GM19438 (cell line): ENCODE results near the gene MALRD1.

ENCODE experiments used
- ATAC-seq: cut with Tn5 transposase; IDR thresholded peaks from one replicate; pipeline ENCODE4 v1.9.1; 2021; ENCODE audit warnings: low read depth; ENCODE audit not compliant: unreplicated experiment

Gene MALRD1

DNA sequence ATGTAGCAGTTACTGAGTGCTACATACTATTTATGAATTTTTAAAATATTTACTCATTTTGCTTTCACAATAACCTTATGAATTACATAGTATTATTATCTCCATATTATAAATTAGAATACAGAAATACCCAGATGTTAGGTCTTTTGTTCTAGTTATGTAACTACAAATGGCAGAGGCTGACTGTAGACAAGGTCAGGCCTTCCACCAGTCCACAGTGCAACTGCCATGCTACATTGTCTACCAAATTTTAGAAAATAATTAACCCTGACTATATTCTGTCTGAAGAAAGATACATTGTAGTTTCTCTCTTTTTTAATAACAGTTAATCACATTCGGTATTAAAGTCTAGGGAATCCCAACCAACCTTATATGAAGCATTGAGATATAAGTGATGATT lies 280.9 kb downstream of the MALRD1 start:
- ATAC-seq: no peak

DNA sequence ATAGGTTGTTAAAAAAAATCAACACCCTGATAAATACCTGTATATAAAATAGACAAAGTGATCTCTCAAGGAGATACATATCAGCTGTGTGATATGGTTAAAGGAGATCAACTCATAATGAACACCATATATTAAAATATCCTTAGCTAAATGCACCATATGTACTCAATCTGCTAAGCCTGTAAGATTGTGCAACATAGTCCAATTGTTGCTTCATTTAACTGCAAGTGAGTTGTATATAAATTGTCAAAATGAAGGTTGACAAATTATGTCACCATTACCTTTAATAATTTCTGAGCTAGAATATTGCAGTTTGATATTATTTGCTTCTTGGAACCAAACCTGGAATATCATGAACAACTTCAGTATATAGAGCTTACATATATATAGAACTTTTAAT lies 283.7 kb downstream of the MALRD1 start:
- ATAC-seq: no peak

DNA sequence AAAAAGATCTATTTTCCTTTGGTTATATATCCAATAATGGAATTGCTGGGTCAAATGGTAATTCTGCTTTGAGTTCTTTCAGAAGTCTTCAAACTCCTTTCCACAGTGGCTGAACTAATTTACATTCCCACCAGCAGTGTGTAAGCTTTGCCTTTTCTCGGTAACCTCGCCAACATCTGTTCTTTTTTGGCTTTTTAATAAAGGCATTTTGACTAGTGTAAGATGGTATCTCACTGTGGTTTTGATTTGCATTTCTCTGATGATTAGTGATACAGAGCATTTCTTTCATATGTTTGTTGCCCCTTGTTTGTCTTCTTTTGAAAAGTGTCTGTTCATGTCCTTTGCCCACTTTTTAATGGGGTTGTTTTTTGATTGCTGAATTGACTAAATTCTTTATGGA lies 285.0 kb downstream of the MALRD1 start:
- ATAC-seq: no peak

DNA sequence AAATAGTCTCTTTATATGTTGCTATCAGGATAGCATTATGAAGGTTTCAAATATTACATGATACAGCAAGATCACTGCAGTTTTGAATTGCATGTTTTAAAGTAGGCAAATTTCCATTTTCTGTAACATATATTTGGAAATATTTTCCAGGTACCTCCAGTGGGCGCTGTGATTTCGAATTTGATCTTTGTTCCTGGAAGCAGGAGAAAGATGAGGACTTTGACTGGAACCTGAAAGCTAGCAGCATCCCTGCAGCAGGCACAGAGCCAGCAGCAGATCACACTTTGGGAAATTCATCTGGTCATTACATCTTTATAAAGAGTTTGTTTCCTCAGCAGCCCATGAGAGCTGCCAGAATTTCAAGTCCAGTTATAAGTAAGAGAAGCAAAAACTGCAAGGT lies 299.0 kb downstream of the MALRD1 start:
- ATAC-seq: no peak

DNA sequence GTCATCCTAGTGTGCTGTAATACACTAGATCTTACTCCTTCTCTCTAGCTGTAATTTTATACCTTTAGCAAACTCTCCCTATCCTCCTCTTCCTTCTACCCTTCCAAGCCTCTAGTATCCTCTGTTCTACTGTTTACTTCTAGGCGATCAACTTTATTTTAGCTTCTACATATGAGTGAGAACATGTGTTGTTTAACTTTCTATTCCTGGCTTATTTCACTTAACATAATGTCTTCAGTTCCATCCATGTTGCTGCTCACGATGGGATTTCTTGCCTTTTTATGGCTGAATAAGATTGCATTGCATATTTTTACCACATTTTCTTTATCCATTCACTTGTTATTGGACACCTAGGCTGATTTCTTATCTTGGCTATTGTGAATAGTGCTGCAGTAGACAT lies 318.6 kb downstream of the MALRD1 start:
- no peak for ATAC-seq

DNA sequence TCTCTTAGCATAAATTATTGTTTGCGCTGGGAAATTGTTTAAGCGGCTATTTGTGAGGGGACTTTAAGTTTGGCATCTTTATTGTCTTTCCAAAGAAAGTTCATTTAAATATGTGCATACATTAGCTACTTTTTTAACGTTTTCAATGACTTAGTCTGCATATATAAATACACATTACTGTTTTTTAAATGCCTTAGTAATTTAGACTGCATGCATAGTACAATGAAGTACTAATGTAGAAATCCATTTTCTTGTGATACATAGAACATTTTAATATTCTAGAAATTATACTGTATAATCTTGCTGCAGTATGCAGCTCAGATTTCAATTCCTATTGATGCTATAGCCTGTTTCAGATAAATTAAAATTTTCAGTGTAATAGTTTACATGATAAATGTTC lies 325.4 kb downstream of the MALRD1 start:
- ATAC-seq: no peak

DNA sequence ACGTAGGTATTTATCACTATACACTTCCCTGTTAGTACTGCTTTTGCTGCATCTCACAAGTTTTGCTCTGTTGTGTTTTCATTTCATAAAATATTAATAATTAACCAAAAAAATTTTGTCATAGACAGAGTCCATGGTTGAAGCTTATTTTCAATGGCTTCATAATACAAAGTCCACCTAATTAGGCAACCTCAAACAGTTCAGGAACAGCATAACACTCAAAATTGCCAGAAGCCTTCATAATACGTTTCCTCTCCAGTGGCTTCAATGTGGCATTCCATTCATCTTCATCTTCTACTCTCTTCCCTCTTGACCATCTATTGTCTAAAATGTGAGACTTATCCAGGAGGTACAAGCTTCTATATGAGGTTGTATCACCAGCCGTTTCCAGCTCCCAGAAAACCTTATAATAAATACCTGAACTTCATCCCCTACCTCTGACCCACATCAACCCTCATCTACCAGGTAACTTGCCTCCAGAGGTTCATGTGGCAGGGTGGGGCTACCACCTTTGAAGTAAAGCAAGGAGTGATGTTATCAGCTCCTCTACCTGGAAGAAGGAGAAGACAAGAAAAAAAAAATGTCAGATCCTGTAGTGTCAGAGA lies 337.3 kb downstream of the MALRD1 start:
- ATAC-seq: no peak

DNA sequence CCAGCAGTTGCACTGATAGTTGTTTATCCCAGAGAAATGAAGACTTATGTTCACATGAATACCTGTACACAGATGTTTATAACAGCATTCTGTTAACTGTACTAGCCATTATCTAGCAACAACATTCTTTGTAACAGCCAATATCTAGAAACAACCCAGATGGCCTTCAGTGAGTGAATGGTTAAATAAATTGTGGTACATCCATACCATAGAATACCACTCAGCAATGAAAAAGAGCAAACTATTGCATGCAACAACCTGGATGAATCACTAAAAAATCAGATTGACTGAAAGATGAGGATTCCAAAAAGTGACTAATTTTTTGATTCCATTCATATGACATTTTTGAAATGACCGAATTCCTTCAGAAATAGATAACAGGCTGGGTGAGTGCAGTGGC lies 360.3 kb downstream of the MALRD1 start:
- no peak for ATAC-seq

DNA sequence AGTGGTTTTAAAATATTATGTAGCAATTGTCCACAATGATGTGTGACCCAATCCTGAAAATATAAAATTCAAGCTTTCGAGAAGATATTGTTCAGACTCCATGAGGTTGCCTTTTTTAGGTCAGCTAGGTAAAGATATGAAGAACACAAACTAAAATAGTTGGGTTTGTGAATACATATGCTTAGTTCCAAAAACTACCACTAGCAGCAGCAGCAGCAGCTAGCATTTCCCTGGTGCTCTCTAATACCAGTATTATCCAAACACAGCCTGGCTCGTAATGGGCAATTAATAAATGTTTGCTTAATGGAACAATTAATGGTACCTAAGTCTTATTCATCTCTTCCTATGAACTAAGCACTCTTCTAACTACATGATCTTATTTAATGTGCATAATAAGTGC lies 362.5 kb downstream of the MALRD1 start:
- no peak for ATAC-seq

DNA sequence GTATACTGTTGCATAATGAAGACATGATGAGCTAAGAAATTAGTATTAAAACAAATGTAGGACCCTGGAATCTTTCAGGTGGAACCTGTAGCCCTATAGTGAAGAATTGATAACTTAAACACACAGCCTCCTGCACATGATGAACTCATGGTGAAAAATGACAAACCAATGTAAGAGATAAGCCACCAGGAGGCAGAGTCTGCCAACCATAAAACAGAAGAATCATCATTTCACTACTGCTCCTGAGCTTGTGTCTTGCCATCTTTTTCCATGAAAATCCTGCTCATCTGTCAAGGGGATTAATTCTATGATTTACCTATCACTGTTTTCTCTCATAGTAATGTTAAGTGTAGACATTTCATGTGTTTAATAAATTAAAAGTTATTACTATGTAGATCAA lies 363.9 kb downstream of the MALRD1 start:
- no peak for ATAC-seq

DNA sequence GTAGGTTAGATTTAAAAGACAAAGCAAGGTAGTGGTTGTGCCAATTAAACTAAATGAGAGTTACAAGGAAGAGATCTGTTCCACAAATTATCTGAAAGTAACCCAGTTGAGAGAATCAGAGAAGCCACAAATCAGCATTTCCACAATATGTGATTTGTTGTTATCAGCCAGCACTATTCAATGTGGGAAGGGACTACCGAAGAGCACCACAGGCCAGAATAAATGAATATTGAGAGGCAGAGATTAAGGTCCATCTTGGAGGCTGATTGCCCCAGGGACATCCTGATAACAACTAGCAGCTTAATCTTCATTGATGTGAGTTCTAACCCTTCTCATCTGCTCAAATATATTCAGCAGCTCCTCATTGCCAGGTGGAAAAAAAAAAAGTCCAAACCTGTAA lies 367.6 kb downstream of the MALRD1 start:
- no peak for ATAC-seq

DNA sequence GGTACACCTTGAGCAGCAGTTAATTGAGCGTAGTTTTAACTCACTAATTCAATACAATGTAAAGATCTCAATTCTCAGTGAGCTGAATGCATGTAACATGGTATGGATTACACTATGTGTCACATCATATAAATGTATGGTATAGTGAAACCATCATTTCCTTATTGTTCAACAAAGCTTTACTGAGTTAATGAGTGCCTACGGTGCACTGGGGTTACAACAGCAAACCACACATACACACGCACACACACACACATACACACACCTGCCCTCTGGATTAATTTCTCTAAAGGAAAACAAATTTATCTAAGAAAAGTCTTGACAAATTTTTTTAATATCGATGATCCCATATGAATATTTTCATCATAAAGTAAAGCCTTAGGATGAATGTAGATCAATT lies 369.1 kb downstream of the MALRD1 start:
- no peak for ATAC-seq

DNA sequence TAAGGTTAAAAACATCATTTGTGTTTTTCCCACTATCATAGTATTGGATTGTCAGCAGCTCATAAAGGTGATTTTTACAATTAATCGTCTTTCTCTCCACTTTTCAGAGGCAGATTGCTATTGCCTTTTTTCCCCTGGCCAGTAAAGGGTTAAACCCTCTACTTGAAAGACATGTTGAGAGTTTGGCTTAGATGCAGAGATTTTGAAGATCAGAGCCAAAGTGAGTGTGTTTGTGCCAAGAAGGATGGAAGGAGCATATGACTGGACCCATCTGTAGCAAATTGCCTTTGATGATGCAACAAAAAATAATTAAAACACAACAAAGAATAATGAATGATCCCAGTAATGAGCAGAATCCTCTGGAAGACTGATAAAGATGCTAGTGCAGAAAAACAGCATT lies 373.1 kb downstream of the MALRD1 start:
- no peak for ATAC-seq

DNA sequence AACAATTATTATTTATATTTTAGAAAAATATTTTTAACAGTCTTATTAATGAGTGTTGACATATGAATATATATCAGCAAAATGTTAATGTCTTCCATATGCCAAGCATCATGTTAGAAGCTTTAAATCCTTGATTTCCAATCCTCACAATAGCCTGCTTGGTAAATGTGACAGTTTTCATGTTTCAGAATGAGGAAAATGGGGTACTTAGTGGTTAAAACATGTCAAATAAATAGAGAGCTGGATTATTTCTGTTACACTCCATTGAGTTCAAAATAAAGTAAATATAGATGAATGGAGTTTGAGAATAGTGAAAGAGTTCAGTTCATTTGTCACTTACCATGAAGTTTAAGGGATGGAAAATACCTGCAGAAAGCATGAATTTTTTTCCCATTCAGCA lies 377.4 kb downstream of the MALRD1 start:
- no peak for ATAC-seq

DNA sequence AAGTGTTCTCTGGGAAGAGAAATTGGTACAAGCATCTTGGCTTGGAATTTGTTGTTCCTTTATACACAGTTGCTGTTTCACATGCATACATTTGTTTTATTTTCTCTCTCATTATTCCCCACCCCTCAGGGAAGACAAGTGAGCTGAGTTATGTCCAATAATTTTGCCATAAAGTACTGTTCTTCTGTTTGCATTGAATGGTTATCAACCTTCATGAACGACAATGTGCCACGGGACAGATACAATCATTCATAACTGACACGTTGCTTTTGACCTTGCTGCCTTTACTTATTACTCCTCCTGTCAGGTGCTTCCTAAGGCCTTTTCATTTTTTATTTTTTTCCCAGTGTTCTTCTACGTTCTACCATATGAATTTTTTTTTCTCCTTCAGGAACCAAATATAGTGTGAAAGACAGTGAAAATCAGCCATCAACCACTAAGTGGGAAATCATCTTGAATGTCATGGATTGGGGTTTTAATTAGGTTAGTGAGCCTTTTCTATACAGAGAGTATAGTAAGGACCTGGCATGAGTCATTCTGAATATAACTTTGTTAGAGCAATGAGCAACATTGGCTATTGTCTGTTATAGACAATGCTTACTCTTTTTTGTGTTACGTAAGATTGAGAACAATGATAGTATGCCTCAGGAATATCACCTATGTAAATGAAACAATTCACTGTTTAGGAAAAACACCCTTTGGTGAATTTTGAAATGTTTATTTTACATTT lies 383.2 kb downstream of the MALRD1 start:
- ATAC-seq: no peak

DNA sequence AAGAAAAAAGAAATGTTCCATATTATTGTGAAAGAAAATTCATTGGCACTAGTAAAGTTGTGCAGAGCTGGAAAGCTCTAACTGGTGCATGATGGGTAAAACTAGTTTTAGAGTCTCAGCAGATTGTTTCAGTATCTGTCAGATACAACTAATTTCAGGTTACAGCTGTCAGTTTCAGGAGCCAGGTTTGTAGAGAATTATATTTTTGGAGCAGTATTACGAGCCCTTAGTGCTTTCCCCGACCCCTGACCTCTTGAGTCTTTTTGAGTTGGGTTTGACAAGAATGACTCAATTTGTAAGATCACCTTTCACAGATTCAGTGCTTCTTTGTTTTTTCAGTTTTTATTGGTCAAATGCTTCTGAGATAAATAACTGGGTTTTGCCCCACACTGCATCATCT lies 401.3 kb downstream of the MALRD1 start:
- no peak for ATAC-seq

DNA sequence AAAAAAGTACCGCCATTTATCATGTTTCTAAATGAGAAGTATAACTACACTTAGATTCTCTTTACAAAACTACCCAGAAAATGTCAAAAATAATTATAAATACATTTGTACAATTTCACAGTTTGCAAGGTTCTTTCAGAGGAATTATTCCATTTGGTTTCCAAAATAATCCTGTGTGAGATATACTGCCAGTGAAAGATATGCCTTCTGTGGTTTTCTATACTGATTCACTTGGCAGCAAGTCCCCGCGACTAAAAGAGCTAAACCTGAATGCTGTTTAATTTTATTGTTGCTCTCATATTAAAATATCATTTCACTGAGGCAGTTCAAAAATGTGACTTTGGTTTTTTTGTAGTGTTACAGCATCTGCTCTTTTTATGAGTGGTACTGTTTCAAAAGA lies 402.8 kb downstream of the MALRD1 start:
- no peak for ATAC-seq

DNA sequence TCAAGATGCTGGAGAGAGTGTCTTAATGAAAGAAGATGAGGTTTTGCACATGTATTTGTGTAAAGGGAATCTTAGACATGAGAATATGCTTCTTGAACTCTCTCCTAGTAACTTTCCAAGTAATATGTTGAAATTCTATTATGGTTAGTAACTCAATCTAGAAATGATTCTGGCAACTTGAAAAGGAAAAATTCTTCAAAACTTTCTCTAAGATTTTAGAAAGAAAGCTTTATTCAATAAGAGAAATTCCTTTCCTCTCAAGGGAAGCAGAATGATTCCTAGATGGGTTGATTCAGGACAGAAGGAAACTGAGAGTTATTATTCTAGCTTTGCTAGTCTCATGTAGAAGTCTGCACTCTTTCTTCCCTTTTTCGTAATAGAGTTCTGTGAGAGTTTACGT lies 403.3 kb downstream of the MALRD1 start:
- ATAC-seq: no peak

DNA sequence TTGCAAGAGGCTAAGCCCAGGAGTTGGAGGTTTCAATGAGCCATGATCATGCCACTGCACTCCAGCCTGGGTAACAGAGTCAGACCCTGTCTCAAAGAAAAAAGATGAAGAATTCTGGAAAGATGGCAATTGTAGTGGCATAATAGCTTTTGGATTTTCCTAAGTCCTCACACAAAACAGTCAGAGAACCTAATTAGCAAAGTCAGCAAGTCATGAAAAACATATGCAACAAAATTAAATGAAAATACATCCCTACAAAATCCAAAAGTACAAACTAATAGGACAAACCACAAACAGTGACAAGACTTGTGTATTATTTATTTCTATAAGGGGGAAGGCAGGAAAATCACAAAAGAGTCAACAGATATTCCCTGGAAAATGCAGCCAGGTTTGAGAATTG lies 405.4 kb downstream of the MALRD1 start:
- ATAC-seq: no peak

DNA sequence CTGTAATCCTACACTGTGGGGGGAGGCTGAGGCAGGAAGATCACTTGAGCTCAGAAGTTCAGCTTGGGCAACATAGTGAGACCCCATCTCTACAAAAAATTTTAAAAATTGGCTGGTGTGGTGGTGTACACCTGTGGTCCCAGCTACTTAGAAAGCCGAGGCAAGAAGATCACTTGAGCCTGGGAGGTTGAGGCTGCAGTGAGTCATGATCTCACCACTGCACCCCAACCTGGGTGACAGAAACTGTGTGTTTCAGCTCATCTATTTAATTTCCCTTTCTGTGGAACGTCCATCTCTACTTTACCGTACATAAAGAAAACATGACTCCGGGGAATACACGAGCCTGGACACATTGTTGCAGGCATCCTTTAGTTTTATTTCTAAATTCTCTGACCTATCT lies 413.0 kb downstream of the MALRD1 start:
- no peak for ATAC-seq

DNA sequence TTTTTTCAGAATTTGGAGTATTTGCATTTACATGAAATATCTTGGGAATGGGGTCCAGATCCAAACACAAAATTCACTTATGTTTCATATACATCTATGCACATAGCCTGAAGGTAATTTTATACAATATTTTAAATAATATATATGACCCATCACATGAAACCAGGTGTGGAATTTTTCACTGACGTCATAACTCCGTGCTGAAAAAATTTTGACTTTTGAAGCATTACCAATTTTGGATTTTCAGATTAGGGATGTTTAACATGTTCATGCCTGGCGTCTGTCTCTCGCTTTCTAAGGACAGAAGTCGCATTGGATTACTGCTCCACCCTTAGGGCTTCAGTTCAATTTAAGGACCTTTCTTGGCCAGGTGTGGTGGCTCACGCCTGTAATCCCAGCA lies 418.1 kb downstream of the MALRD1 start:
- no peak for ATAC-seq

DNA sequence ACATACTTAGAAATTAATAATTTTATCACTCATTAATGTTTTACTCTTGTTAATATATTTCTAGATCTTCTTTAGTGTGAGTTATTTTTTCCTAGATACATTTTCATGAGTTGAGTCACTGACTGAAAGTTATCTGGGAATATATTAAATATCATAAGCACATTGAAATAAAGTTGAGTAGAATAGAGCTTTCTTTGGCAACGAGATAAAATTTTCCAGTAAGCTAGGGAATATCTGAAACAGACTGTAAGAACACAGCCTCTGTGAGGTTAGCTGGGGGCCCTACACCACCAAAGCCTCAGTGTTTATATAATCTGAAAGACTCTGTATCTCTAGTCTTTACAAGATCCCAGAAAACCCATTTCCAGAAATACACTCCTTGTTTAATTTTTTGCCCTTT lies 419.8 kb downstream of the MALRD1 start:
- ATAC-seq: no peak

DNA sequence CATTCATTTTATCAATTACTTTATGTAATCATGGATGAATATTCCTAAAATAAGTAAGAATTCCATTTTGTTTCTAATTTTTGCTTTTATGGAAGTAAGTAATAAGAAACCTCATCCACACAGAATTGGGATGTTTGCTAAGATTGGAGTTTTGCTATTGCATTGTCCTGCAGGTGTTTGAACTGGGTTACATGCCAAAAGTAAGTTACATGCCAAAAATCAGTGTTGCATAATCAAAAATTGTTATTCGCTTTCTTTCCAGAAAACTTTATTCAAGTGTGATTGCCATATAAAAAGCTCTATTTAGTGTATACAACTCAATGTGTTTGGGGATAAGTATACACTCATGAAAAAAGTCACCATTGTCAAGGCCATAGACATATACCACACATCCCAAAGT lies 420.9 kb downstream of the MALRD1 start:
- no peak for ATAC-seq
